Measurements from ENCODE around the gene CDH4. TPM values are rescaled to one million over a fixed set of nuclear protein-coding genes. Genes with fewer than 3 reads are reported as not detected.

CDH4 gene
- polyA plus RNA-seq, 5 donors: 3.6 to 8.1 (median 4.7) TPM

DNA sequence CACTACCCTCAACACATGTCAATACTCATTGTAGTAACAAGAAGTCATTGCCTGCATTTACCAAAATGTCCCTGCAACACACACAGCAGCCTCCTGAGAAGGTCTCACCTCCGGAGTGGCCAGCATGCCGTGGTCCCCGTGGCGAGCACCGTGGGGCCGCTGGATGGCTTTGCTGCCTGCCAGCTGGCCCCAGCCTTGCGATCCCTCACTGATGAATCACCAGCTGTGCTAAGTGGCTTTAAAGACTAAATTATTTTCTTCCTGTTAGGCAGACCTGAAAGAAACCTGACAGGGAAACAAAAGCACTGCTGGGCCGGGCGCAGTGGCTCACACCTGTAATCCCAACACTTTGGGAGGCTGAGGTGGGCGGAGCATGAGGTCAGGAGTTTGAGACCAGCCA lies 306.7 kb downstream of the CDH4 start:
- no peak for DNase-seq

DNA sequence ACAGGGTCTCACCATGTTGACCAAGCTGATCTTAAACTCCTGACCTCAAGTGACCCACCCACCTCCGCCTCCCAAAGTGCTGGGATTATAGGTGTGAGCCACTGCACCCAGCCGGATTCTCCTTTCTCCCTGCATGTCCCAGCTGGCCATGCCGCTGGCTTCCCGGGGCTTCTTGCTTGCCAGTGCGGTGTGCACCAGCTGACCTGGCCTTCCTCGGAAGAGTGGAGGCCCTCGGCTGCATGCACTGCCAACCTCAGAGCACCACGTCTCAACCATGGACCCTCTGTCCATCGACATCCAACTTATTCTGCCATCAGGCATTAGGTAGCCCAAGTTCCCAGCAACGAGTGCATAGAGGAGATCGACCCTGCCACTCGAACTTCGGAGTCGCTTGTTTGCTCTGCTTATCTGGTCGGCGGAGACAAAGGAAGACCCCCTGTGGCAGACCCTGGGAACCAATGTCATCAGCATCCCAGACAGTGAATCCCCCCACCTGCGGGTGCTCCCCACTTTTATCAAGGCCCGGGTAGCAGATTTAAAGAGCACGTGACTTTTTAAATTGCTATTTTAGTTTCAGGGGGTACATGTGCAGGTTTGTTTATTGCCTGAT lies 307.8 kb downstream of the CDH4 start:
- no peak for DNase-seq

DNA sequence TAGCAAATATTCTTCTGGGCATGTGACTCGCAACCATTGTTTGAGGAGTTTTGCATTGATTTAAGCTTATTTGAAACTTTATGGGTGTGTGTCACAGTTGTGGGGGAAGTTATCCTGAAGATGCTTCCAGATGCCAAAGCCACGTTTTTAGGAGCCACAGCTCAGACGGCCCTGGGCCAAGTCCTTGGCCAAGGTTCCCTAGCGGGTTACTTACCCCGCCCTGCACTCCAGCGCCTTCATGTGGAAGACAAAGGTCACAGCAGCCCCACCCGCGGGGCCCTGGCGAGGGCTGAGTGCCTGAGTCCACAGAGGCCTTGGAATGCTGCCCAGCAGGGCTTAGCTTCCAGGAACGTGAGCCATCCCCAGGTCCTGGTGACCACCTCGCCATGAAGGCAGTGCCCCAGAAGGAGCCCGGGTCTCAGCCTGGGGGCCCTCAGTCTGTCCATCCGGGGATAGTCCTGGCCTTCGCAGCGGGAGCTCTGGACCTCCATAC lies 308.3 kb downstream of the CDH4 start:
- DNase-seq: peak; percentile 6

GRCh38 chr20:61561111-61561830 lies 309.2 kb downstream of the CDH4 start:
- no peak for DNase-seq

DNA sequence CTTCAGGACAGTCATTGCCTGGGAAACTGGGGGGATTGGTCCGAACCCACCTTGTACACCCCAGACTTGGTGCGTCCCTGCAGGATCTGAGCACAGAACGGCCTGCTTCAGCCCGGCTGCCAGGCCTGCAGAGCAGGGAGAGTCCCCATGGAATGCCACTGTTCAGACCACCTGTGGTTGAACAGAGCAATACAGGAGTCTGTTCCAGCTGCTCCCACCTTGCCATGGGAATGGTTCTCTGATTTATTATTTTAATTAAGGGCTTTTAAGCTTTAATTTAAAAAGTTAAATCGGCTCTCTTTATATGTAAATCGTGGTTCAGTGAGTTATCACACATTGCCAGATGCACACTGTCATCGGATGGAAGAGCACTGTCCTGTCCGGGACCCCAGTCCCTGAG lies 310.4 kb downstream of the CDH4 start:
- DNase-seq: no peak

GRCh38 chr20:61562897-61563504 lies 310.9 kb downstream of the CDH4 start:
- DNase-seq: peak; percentile 6 to 8

DNA sequence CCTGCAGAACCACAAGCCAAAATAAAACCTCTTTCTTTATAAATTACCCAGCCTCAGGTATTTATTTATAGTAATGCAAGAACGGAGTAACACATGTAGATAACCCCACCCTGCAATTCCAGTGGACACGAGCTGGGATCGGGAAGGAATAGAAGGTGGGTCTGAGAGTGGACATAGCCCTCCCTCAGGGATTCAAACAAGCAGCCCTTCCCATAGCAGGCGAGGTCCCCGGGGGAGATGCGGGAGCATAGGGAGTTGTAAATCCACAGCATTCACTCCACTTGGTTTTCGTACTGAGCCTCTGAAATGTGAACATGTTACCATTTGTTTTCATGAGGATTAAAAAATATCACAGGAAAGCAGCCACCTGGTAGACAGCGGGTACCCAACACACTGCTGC lies 312.6 kb downstream of the CDH4 start:
- DNase-seq: no peak

- DNase-seq: no peak
Observed at GRCh38 chr20:61565791-61566190, 313.7 kb downstream of the CDH4 start.

GRCh38 chr20:61566691-61567090 lies 314.6 kb downstream of the CDH4 start:
- no peak for DNase-seq

GRCh38 chr20:61567204-61567603 lies 315.1 kb downstream of the CDH4 start:
- no peak for DNase-seq

DNA sequence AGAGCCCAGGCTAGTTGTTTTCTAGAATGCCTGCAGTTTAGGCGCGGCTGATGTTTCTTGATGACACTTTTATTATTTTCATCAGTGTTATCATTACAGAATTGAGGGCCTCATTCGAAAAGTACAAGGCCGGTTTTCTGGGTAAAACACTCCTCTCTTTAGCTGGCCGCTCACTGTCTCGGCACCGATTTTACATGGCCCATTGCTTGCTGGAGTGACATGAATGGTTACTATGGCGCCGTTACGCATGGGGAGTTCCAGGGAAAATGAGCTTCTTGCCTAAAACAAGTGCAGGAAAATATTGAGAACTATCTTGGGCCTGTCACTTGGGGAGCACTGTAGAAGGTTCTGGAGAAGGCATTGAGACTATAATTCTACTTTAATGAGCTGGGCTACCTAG lies 317.8 kb downstream of the CDH4 start:
- DNase-seq: no peak

DNA sequence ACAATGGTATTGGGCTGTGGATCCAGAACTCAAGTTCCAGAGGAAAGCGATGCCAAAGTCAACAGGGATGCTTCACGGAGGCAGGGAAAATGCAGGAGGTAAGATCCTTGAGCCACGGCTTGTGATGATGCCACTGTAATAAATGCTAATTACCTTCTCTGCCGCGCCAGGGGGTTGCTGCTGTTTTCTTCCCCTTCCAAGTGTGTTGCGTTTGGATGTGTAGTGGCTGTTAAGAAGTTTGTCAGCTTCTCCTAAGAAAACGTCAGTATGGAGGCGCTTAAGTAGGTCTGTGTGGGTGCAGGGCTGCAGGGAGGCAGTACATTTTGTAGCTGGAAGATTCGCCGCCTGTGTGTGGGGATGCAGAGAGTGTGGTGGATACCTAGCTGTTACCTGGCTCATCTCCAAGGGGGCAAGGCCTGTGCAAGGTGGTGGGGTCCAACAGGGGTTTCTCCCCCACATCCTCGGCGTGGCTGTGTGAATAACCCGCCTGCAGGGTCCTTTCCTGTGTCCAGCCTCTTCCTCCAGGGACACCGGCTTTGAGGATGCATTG lies 318.7 kb downstream of the CDH4 start:
- DNase-seq: no peak

DNA sequence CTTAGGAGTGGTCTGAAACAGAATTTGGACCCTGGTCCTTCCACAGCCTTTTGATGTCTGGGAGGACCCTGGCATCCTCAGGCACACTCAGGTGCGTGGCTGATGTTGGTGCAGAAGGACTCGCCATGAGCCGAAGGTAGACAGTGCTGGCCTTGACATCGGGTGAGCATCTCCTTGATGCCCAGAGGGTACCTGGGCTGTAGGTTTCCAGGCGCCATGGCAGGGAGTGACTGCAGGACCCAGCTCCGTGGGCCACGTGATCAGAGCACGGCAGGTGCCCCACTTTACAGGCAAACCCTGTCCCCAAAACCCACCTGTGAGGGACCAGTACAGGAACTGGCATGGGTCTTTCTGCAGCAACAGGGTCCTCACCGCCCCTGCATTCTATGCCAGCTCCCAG lies 319.2 kb downstream of the CDH4 start:
- DNase-seq: no peak

DNA sequence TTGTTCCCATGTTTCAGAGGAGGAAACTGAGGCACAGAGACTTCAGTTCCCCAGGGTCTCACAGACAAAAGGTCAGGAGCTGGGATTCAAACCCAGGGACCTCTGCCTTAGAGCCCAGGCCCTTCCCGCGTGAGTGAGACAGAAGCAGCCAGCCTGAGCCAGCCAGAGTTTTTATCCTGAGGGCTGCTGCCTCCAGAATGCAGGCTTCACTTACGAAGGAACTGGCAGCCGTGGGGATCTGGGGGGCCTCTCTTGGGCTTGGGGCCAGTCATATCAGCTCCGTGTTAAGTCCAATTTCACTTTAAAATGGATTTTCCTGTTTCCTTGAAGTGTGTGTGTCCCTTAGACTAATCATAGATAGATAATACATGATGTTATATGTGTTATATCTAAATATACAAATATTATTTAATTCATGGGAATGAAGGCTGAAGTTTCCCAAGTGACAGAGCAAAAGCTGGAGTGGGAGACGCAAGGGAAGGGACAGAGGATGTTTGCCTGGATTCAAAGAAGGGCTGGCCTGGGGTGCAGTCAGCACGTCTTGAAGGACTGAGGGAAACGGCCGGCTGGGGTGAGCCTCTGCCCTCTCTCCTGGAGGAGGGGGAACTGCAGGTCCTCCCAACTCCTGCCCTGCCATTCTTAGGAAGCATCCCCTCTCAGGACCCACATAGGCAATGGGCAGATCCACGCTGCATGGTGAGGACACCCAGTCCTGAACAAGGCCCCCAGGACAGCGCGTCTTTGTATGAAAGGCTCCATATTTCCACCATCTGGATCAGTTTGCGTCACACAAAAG lies 320.1 kb downstream of the CDH4 start:
- DNase-seq: no peak

GRCh38 chr20:61572789-61573188 lies 320.7 kb downstream of the CDH4 start:
- no peak for DNase-seq

- no peak for DNase-seq
Observed at GRCh38 chr20:61573415-61574305, 321.6 kb downstream of the CDH4 start.

DNA sequence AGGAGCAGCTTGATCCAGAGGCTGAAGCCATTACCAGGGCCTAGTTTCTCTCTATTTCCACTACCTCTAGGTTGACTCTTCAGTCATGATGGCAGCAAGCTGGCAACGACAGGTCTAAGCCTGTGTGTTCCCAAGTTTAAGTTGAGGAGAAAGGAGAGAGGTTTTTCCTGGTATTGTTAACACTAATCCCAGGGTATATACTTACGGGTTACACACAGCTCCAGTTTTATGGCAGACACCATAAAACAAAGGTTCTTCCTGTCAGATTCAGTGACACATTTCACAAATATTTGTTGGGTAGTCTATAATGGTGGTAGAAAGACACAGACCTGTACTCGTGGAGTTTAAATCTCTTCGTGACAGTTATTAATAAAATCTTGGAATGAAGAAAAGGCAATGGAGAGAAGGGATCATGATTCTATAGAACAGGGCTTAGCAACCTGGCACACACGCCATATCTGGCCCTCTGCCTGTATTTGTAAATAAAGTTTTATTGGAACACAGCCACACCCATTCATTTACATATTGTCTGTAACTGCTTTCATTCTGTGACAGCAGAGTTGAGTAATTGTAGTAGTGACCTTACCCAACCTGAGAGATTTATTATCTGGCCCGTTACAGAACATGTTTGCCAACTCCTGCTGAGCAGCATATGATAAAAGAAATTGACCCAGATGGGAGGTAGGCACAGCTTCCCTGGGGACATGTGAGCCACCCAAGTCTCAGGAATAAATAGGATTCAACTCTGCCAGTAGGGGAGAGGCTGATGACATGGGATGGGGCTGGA lies 323.3 kb downstream of the CDH4 start:
- DNase-seq: no peak

GRCh38 chr20:61576372-61576771 lies 324.3 kb downstream of the CDH4 start:
- no peak for DNase-seq

GRCh38 chr20:61577065-61577464 lies 325.0 kb downstream of the CDH4 start:
- no peak for DNase-seq

DNA sequence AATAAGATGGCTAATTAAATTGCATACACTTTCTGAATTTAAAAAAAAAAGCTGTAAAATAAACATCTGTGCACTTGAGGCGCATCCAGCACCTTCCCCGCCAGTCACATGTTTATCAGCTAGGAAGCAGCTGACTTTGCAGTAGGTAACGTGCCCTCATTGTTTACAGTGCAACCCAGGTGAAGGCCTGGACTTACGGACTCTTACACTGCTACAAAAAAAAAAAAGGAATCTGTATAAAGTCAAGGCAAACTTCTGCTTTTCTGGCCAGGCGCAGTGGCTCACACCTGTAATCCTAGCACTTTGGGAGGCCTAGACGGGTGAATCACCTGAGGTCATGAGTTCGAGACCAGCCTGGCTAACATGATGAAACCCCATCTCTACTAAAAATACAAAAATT lies 327.8 kb downstream of the CDH4 start:
- DNase-seq: no peak
